H1 (cell line): ENCODE data around the gene ANO9.

ENCODE experiments used
- CBX5 ChIP-seq: fragments of 300-800, 300-1000 bp; sonication (generic); IDR thresholded peaks from 2 replicates; pipeline ENCODE4 v1.7.1; 2016; ENCODE audit warnings: antibody characterized with exemption, low read length, low read depth
- CBX8 ChIP-seq: fragments of 300-800, 300-1000 bp; sonication (generic); IDR thresholded peaks from 2 replicates; pipeline ENCODE4 v1.7.1; 2016; ENCODE audit warnings: low read depth, low read length, borderline replicate concordance
- CHD7 ChIP-seq: fragments of 300-600 bp; sonication (generic); IDR thresholded peaks from 2 replicates; pipeline ENCODE4 v1.7.1; 2012; ENCODE audit warnings: low read length, moderate library complexity, mild to moderate bottlenecking, inconsistent platforms; ENCODE audit not compliant: insufficient replicate concordance
- CTCF ChIP-seq, 3 experiments: IDR thresholded peaks; 1 replicate in 2 of 3; 2 replicates in 1 of 3; pipeline versions ENCODE4 v1.5.1 to v1.6.1; 2011; ENCODE audit warnings: low read length in 3 of 3, mild to moderate bottlenecking in 3 of 3, inconsistent platforms in 2 of 3, low read depth in 1 of 3, moderate library complexity in 1 of 3; ENCODE audit not compliant: insufficient read depth in 1 of 3; ENCODE audit errors: control extremely low read depth in 1 of 3
- EGR1 ChIP-seq: IDR thresholded peaks from 2 replicates; pipeline ENCODE4 v1.6.1; 2011; ENCODE audit warnings: low read depth, low read length, borderline replicate concordance
- FOSL1 ChIP-seq: IDR thresholded peaks from 2 replicates; pipeline ENCODE4 v1.6.1; 2011; ENCODE audit warnings: mild to moderate bottlenecking, low read depth, low read length, moderate library complexity; ENCODE audit not compliant: insufficient read depth
- JUND ChIP-seq: IDR thresholded peaks from 2 replicates; pipeline ENCODE4 v1.6.1; 2011; ENCODE audit warnings: mild to moderate bottlenecking, improper control_type of control experiment, low read length
- POLR2A ChIP-seq, 2 experiments: IDR thresholded peaks; 1 replicate in 1 of 2; 2 replicates in 1 of 2; pipeline ENCODE4 v1.6.1; 2011; ENCODE audit warnings: low read depth in 2 of 2, low read length in 2 of 2, mild to moderate bottlenecking in 2 of 2; ENCODE audit errors: control extremely low read depth in 1 of 2
- POLR2AphosphoS5 ChIP-seq: IDR thresholded peaks from 2 replicates; pipeline ENCODE4 v1.6.1; 2011; ENCODE audit warnings: low read depth, low read length
- RFX5 ChIP-seq: IDR thresholded peaks from 2 replicates; pipeline ENCODE4 v1.6.1; 2011; ENCODE audit warnings: low read depth, low read length, improper control_type of control experiment, borderline replicate concordance
- SIN3A ChIP-seq, 2 experiments: IDR thresholded peaks in 1 of 2; conservative IDR thresholded peaks in 1 of 2; 2 replicates each; pipeline ENCODE4 v1.6.1; 2011 to 2012; ENCODE audit warnings: low read length in 2 of 2, improper control_type of control experiment in 1 of 2, low read depth in 1 of 2, mild to moderate bottlenecking in 1 of 2
- SP2 ChIP-seq: IDR thresholded peaks from 2 replicates; pipeline ENCODE4 v1.6.1; 2012; ENCODE audit warnings: mild to moderate bottlenecking, low read length, inconsistent platforms
- YY1 ChIP-seq: IDR thresholded peaks from 2 replicates; pipeline ENCODE4 v1.6.1; 2011; ENCODE audit warnings: low read depth, mild to moderate bottlenecking, low read length
- ZNF274 ChIP-seq: IDR thresholded peaks from 2 replicates; pipeline ENCODE4 v1.7.0; 2012; ENCODE audit warnings: low read length, borderline replicate concordance; ENCODE audit errors: extremely low read depth

DNA sequence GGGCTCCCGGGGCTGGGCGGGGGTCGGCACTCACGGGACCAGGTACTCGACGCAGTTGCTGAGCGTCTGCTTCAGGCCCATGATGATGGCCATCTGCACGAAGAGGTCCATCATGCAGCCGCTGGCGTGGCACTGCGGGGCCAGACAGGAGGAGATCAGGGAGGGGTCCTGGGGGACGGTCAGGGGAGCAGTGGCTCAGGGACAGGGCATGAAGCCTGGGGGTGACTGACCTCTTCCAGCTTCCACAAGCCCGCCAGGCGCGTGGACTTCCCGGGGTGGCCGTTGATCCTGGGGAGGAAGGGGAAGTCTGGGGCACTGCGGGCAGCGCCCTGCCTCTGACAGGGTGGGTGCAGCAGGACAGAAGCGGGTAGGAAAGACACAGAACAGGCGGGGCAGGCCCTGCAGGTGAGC is 20.9 kb downstream of the ANO9 start:
- TF ChIP-seq CTCF (IDR thresholded peaks at IDR 0.05; ENCODE audit: control extremely low read depth in 1 of 3, insufficient read depth in 1 of 3, low read depth in 1 of 3, low read length in 3 of 3) (no peak), POLR2A (IDR thresholded peaks at IDR 0.05; ENCODE audit: control extremely low read depth in 1 of 2, low read depth in 2 of 2, low read length in 2 of 2) (no peak), CBX5 (no peak), CHD7 (no peak), POLR2AphosphoS5 (no peak), RFX5 (no peak), ZNF274 (no peak), JUND (no peak), SP2 (no peak), CBX8 (no peak), YY1 (no peak), EGR1 (no peak), FOSL1 (no peak), SIN3A (conservative IDR thresholded peaks at IDR 0.05 in 1 of 2, IDR thresholded peaks at IDR 0.05 in 1 of 2; ENCODE audit: low read depth in 1 of 2, low read length in 2 of 2) (no peak)
